Aorta (tissue), 5 donors: ENCODE results near the gene LSM11. TPM values are rescaled to one million over a fixed set of nuclear protein-coding genes. Genes with fewer than 3 reads are reported as not detected.

Experiments
- ATAC-seq: fragments of 200-7000 bp; cut with Tn5 transposase; one replicate; pipeline ENCODE4 v1.9.1; 2022; ENCODE audit warnings: moderate library complexity; ENCODE audit not compliant: low FRiP score
- DNase-seq, 2 donors: peaks; one replicate each; pipeline ENCODE4 v3.0.0-alpha.2; 2020
- H3K27ac ChIP-seq, 2 donors: one replicate each; pipeline ENCODE4 v1.5.1; 2013; ENCODE audit warnings: low read length in 2 of 2, mild to moderate bottlenecking in 2 of 2, moderate library complexity in 2 of 2, control low read depth in 1 of 2, inconsistent platforms in 1 of 2, low read depth in 1 of 2
- H3K27me3 ChIP-seq, 2 donors: one replicate each; pipeline ENCODE4 v1.6.1; 2013; ENCODE audit warnings: control low read depth in 1 of 2, low read length in 1 of 2, mild to moderate bottlenecking in 1 of 2, moderate library complexity in 1 of 2; ENCODE audit not compliant: insufficient read depth in 2 of 2, control insufficient read depth in 1 of 2
- H3K36me3 ChIP-seq, 2 donors: one replicate each; pipeline ENCODE4 v1.6.1; 2013; ENCODE audit warnings: control low read depth in 1 of 2, low read length in 1 of 2, mild to moderate bottlenecking in 1 of 2; ENCODE audit not compliant: insufficient read depth in 2 of 2, control insufficient read depth in 1 of 2
- H3K4me1 ChIP-seq, 2 donors: one replicate each; pipeline ENCODE4 v1.6.1; 2013; ENCODE audit warnings: low read length in 2 of 2, control low read depth in 1 of 2, mild to moderate bottlenecking in 1 of 2, moderate library complexity in 1 of 2; ENCODE audit not compliant: insufficient read depth in 2 of 2, control insufficient read depth in 1 of 2
- H3K4me3 ChIP-seq, 2 donors: one replicate each; pipeline ENCODE4 v1.5.1; 2013; ENCODE audit warnings: low read length in 2 of 2, control low read depth in 1 of 2, mild to moderate bottlenecking in 1 of 2
- H3K9me3 ChIP-seq: one replicate; pipeline ENCODE4 v1.6.1; 2013; ENCODE audit warnings: mild to moderate bottlenecking, low read length; ENCODE audit not compliant: control insufficient read depth
- WGBS, 2 donors: extraction: QIAGEN DNeasy Blood & Tissue Kit; methylation state at CpG; one replicate each; pipeline ENCODE4 v1.1.7; 2013; 5-methylcytosine and 5-hydroxymethylcytosine counted together
- intact Hi-C, 2 donors: fragments of 100-400 bp; cut with DNase I; formaldehyde crosslinking; loops; one replicate each; pipeline versions ENCODE4 v1.14.2 to v1.15.0; 2022
- polyA plus RNA-seq, 2 donors: library from polyadenylated mRNA; stranded (reverse); fragments of 200-250 nt; gene quantifications; one replicate each; pipeline ENCODE4 v1.2.3, GENCODE V29; 2013
- total RNA-seq, 2 donors: library from RNA; stranded (reverse); fragmentation: NEBNext Ultra II Directional; extraction: Animal tissue kit (Norgen Biotek cat#: 25700); gene quantifications; one replicate each; pipeline ENCODE4 v1.2.1, GENCODE V29; 2021
- donor health status: healthy with polysubstance abuse.
- donor health status: Bipolar disorder and iron deficiency.
- donor health status: DM: no; HTN: no; CAD: no.
- donor health status: DM: no; HTN: no; CAD: no.
- donor health status: DM: yes; HTN: yes; CAD: no.

The LSM11 gene
- total and polyA plus RNA-seq, 4 donors = 1.9 to 5.9 (median 4.0) TPM

DNA sequence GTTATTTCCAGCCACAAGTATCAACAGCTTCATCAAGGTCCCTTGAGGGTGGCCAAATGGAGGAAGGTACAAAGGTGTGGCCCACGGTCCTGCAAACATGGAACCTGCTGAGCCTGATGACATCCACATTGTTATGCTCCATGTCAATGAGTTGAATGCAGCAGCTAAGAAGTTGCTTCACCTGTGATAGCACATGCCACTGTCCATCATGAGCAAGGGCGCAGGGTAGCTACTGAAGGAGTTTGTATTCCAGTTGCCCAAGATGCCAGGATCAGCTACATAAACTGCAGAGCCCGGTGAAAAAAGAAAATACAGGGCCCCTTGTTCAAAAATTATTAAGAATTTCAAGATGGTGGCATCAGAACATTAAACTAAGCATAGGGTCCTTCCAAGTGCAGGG, 24.2 kb downstream of the LSM11 start:
- Histone ChIP-seq H3K4me3 (no peak overlapping the region), H3K4me1 (no peaks in the 10 kb centered on the region), H3K27ac (no peak overlapping the region), H3K36me3 (no peaks in the 10 kb centered on the region), H3K27me3 (no peaks in the 10 kb centered on the region), H3K9me3 (peaks cover 4% of the 10 kb centered on the region)
- ATAC-seq = no peak
- 80 to 84% methylated on average over 3 of the region's 3 CpGs for WGBS, 2 donors
- no peak for DNase-seq
- intact Hi-C loops = loop anchor here in 1 of 2 donors (10.0 kb wide), 1 partner anchor 1367 kb away; no protein-coding TSS in a partner anchor

DNA sequence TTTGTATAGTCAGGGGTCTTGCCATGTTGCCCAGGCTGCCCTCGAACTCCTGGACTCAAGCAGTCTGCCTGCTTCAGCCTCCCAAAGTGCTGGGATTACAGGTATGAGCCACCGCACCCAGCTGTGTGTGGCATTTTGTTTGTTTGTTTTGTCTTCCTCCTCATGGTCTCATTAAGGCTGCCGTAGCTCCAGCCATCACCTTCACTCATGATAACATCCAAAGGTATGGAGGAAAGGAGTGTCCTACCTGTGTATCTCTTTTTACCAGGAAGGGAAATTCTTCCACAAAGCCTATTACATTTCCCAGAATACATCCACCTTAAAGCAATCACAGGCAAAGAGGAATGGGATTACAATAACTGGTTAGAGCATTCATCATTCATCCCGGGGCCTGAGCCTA, 27.2 kb downstream of the LSM11 start:
- no peaks in the 10 kb centered on the region for H3K4me1 ChIP-seq
- intact Hi-C loops = no loop called here
- 92 to 94% methylated on average over 4 of the region's 4 CpGs for WGBS, 2 donors

DNA sequence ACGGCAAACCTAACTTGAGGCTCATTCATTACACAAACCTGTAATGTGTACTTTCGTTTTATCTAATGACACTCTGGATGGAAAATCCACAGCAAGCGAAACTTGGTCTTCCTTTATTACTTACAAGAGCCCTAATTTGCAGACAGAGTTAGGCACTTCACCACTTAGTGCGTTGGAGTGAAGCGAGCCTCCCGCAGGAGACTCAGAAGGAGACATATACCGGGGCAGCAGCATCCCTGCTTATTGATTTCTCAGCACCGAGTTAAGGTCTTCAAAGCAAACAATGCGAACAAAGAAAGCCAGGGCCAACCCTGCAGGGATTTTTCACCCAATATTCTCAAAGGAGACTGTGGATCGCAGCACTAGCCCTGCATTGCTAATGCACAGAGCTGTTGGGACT, 28.6 kb downstream of the LSM11 start:
- Histone ChIP-seq H3K36me3 (no peaks in the 10 kb centered on the region), H3K4me3 (no peak overlapping the region), H3K27me3 (no peaks in the 10 kb centered on the region), H3K9me3 (peaks cover 4% of the 10 kb centered on the region), H3K27ac (no peak overlapping the region), H3K4me1 (no peaks in the 10 kb centered on the region)
- intact Hi-C loops = no loop called here
- 83 to 87% methylated on average over 10 of the region's 10 CpGs for WGBS, 2 donors
- ATAC-seq (no peak), DNase-seq (no peak)

More for the DNA sequence above, 27.2 kb downstream of the LSM11 start:
- Histone ChIP-seq H3K27me3 (no peaks in the 10 kb centered on the region), H3K36me3 (no peaks in the 10 kb centered on the region), H3K27ac (no peak overlapping the region), H3K4me3 (no peak overlapping the region), H3K9me3 (peaks cover 4% of the 10 kb centered on the region)
- ATAC-seq (no peak), DNase-seq (no peak)

DNA sequence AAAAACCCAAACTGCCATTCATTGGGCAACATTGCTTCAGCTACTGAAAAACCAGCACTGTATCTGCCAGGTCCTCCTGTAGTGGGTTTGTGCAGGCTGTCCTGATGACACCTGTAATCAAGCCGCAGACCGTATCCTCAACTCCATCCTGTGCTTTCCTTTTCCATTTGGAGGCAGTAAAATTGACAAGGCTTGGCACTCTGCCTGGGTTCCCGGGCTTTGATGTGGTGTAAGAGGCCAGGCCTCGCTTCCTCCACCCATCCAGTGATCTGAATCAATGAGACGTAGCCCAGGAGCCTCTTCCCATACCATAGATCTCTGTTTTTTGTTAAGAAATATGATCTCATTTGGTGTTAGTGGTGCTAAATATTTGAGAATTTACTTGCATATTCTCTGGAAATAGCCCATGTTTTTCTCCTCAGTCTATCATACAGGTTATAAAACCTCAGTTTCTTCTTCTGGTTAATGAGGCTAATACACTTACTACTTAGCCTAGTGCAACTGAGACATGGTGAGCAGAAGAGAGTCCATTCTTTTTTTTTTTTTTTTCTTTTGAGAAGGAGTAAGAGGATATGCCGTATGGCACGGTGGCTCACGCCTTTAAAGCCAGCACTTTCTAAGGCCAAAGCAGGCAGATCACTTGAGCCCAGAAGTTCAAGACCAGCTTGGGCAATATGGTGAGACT, 34.8 kb downstream of the LSM11 start:
- intact Hi-C loops = no loop called here
- DNase-seq (no peak), ATAC-seq (no peak)
- Histone ChIP-seq H3K4me3 (no peak overlapping the region), H3K4me1 (no peaks in the 10 kb centered on the region), H3K9me3 (no peaks in the 10 kb centered on the region), H3K36me3 (no peaks in the 10 kb centered on the region), H3K27me3 (no peaks in the 10 kb centered on the region), H3K27ac (no peak overlapping the region)
- WGBS, 2 donors = 78 to 80% methylated on average over 8 of the region's 8 CpGs

DNA sequence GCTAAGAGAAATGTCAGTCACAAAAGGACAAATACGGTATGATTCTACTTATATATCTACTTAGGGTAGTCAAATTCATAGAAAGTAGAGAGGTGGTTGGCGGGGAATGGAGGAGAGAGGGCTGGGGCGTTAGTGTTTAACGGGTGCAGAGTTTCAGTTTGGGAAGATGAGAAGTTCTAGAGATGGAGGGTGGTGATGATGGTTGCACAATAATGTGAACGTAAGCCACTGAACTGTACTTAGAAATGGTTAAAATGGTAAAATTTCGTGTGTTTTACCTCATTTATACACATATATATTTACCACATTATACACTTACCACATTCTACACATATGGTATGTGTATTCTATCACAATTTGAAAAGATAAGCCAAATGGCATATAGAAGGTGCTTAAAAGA, 35.7 kb downstream of the LSM11 start:
- no peak overlapping the region for H3K27ac ChIP-seq
- WGBS, 2 donors = 89% methylated on average over 6 of the region's 6 CpGs
- no peaks in the 10 kb centered on the region for H3K27me3 ChIP-seq
- no peak overlapping the region for H3K4me3 ChIP-seq
- H3K9me3 ChIP-seq = no peaks in the 10 kb centered on the region
- ATAC-seq (no peak), DNase-seq (no peak)
- no peaks in the 10 kb centered on the region for H3K36me3 ChIP-seq
- intact Hi-C loops = no loop called here
- no peaks in the 10 kb centered on the region for H3K4me1 ChIP-seq

DNA sequence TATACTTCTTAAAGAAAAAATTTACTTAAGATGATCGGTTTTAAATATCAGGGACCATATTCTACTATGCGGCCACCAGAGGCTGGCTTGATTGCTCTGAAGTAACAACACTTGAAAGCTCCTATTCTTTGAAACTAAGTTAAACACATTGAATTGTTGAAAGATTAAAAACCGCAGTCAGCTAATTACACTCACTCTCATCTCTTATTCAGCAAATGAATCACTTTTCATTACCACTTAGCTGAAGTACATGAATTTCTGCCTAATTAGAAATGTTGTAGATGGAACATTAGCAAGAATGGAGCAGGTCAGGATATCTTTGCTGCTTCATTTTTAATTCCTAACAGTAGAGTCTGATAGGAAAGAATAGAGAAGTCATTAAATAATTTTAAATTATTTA, 42.3 kb downstream of the LSM11 start:
- no peak overlapping the region for H3K27ac ChIP-seq
- peaks cover 3% of the 10 kb centered on the region in 2 donors for H3K36me3 ChIP-seq
- no peaks in the 10 kb centered on the region for H3K4me1 ChIP-seq
- ATAC-seq = no peak
- no peak overlapping the region for H3K4me3 ChIP-seq
- no peaks in the 10 kb centered on the region for H3K9me3 ChIP-seq
- DNase-seq = no peak
- WGBS, 2 donors = 85 to 88% methylated on average over 3 of the region's 3 CpGs
- no peaks in the 10 kb centered on the region for H3K27me3 ChIP-seq
- intact Hi-C loops = no loop called here

DNA sequence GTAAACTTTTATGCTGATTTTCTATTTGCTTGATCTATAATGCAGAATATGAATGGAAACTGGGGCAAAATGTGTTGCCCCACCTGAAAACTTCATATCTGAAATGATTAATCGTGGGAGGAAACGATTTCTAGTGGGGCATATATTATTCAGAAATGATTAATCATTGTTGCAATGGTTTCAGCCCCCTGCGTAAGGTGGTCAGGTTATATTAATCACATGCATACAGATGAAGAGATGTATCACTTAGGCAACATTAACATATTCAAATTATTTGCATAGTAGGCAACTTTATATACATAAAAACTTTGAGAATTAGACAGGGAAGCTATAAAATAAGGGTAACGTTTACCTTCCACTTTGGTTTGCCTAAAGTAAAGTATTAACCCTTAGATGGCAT, 49.8 kb downstream of the LSM11 start:
- intact Hi-C loops = no loop called here
- ATAC-seq = no peak
- DNase-seq = no peak
- 69 to 74% methylated on average over 4 of the region's 4 CpGs for WGBS, 2 donors
- no peaks in the 10 kb centered on the region for H3K4me1 ChIP-seq
- no peaks in the 10 kb centered on the region for H3K27me3 ChIP-seq
- H3K27ac ChIP-seq = no peak overlapping the region
- peaks cover 2 to 3% of the 10 kb centered on the region in 2 donors for H3K36me3 ChIP-seq
- H3K9me3 ChIP-seq = no peaks in the 10 kb centered on the region
- no peak overlapping the region for H3K4me3 ChIP-seq

DNA sequence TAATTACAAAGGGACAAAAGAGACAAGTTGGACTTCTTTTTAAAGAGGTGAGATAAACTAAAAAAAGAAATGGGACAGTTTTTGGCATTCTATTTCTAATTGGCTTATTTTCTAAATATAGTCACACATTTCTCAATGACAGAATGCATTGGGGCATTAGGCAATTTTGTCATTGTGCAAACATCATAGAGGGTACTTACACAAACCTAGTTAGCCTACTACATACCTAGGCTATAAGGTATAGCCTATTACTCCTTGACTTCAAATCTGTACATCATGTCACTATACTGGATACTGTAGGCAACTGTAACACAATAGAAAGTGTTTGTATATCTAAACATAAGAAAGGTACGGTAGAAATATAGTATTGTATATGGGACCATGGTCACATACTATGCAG, 56.1 kb downstream of the LSM11 start:
- Histone ChIP-seq H3K27ac (no peak overlapping the region), H3K27me3 (no peaks in the 10 kb centered on the region), H3K36me3 (peaks cover 0 to 2% of the 10 kb centered on the region in 2 donors), H3K4me3 (no peak overlapping the region), H3K4me1 (no peaks in the 10 kb centered on the region), H3K9me3 (no peaks in the 10 kb centered on the region)
- intact Hi-C loops = no loop called here
- 83 to 91% methylated on average over 1 of the region's 1 CpG for WGBS, 2 donors
- ATAC-seq (no peak), DNase-seq (no peak)

DNA sequence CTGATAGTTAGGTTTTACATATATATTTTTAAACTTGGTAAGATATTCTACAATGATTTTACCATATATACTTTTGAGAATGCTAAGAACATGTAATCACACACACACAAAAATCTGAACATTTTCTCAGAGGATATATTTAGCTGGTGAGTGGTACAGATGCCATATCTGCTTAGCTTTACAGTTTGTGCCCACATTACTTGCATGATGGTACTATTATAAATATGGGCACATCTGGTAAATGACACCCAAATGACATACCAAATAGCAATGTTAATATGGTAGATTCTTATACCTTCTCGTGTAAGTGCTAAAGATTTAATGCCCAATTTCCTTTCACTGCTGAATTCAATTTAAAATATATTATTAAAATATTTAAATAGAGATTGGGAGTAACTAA, 56.6 kb downstream of the LSM11 start:
- ATAC-seq (no peak), DNase-seq (no peak)
- H3K36me3 ChIP-seq = peaks cover 0 to 2% of the 10 kb centered on the region in 2 donors
- no peaks in the 10 kb centered on the region for H3K9me3 ChIP-seq
- H3K4me3 ChIP-seq = no peak overlapping the region
- H3K27ac ChIP-seq = no peak overlapping the region
- intact Hi-C loops = no loop called here
- no peaks in the 10 kb centered on the region for H3K4me1 ChIP-seq
- WGBS, 2 donors = 65 to 78% methylated on average over 1 of the region's 1 CpG
- no peaks in the 10 kb centered on the region for H3K27me3 ChIP-seq
